HepG2 (cell line): ENCODE results near the gene PPP1R13L. TPM values are rescaled to one million over a fixed set of nuclear protein-coding genes. Genes with fewer than 3 reads are reported as not detected.

ENCODE experiments used
- DRAP1 ChIP-seq: IDR thresholded peaks from 2 replicates; pipeline ENCODE4 v1.6.1; 2016; ENCODE audit warnings: missing genetic modification reagents, missing compliant biosample characterization
- ELF1 ChIP-seq: sonication (generic); formaldehyde crosslinking; IDR thresholded peaks from 2 replicates; pipeline ENCODE4 v1.4.0; 2020; ENCODE audit warnings: missing genetic modification reagents
- JUN ChIP-seq: sonication (generic); formaldehyde crosslinking; IDR thresholded peaks from 2 replicates; pipeline ENCODE4 v1.4.0; 2020; ENCODE audit warnings: mild to moderate bottlenecking, missing genetic modification reagents
- KDM5A ChIP-seq: fragments of 200-600 bp; sonication (generic); IDR thresholded peaks from 2 replicates; pipeline ENCODE4 v1.7.0; 2018; ENCODE audit warnings: antibody characterized with exemption, mild to moderate bottlenecking, low read length, borderline replicate concordance
- MLLT10 ChIP-seq: sonication (generic); formaldehyde crosslinking; IDR thresholded peaks from 2 replicates; pipeline ENCODE4 v1.4.0; 2020; ENCODE audit warnings: missing genetic modification reagents
- MYNN ChIP-seq: sonication (generic); formaldehyde crosslinking; IDR thresholded peaks from 2 replicates; pipeline ENCODE4 v1.4.0; 2020; ENCODE audit warnings: mild to moderate bottlenecking, low read depth, missing genetic modification reagents
- NCOA1 ChIP-seq: sonication (generic); formaldehyde crosslinking; IDR thresholded peaks from 2 replicates; pipeline ENCODE4 v1.9.0; 2021; ENCODE audit warnings: missing genetic modification reagents
- NFIC ChIP-seq: IDR thresholded peaks from 2 replicates; pipeline ENCODE4 v1.6.1; 2012; ENCODE audit warnings: mild to moderate bottlenecking, low read length, inconsistent platforms
- NR2C2 ChIP-seq: sonication (generic); formaldehyde crosslinking; IDR thresholded peaks from 2 replicates; pipeline ENCODE4 v1.4.0; 2020; ENCODE audit warnings: missing genetic modification reagents, mild to moderate bottlenecking, moderate library complexity, borderline replicate concordance
- ONECUT2 ChIP-seq: sonication (generic); formaldehyde crosslinking; IDR thresholded peaks from 2 replicates; pipeline ENCODE4 v1.4.0; 2020; ENCODE audit warnings: missing genetic modification reagents
- PHF8 ChIP-seq: sonication (generic); formaldehyde crosslinking; IDR thresholded peaks from 2 replicates; pipeline ENCODE4 v1.5.0; 2020; ENCODE audit warnings: missing genetic modification reagents
- SNAPC5 ChIP-seq: sonication (generic); formaldehyde crosslinking; IDR thresholded peaks from 2 replicates; pipeline ENCODE4 v1.8.1; 2023; ENCODE audit warnings: mild to moderate bottlenecking, missing genetic modification reagents, borderline replicate concordance
- ZBTB25 ChIP-seq: IDR thresholded peaks from 2 replicates; pipeline ENCODE4 v1.6.1; 2018; ENCODE audit warnings: missing genetic modification reagents
- ZBTB39 ChIP-seq: sonication (generic); formaldehyde crosslinking; IDR thresholded peaks from 2 replicates; pipeline ENCODE4 v1.5.0; 2020; ENCODE audit warnings: missing genetic modification reagents
- ZNF101 ChIP-seq: sonication (generic); formaldehyde crosslinking; IDR thresholded peaks from 2 replicates; pipeline ENCODE4 v1.4.0; 2020; ENCODE audit warnings: mild to moderate bottlenecking, low read depth, missing genetic modification reagents, borderline replicate concordance
- ZNF205 ChIP-seq: IDR thresholded peaks from 2 replicates; pipeline ENCODE4 v1.6.1; 2018; ENCODE audit warnings: missing biosample characterization, missing genetic modification reagents
- ZNF317 ChIP-seq: sonication (generic); formaldehyde crosslinking; IDR thresholded peaks from 2 replicates; pipeline ENCODE4 v1.5.0; 2020; ENCODE audit warnings: mild to moderate bottlenecking, missing genetic modification reagents
- ZNF335 ChIP-seq: sonication (generic); formaldehyde crosslinking; IDR thresholded peaks from 2 replicates; pipeline ENCODE4 v1.4.0; 2020; ENCODE audit warnings: missing genetic modification reagents
- ZNF451 ChIP-seq: sonication (generic); formaldehyde crosslinking; IDR thresholded peaks from 2 replicates; pipeline ENCODE4 v1.5.0; 2020; ENCODE audit warnings: mild to moderate bottlenecking, missing genetic modification reagents
- ZNF501 ChIP-seq: sonication (generic); formaldehyde crosslinking; IDR thresholded peaks from 2 replicates; pipeline ENCODE4 v1.5.1; 2020; ENCODE audit warnings: mild to moderate bottlenecking, moderate library complexity, missing genetic modification reagents
- ZNF557 ChIP-seq: sonication (generic); formaldehyde crosslinking; IDR thresholded peaks from 2 replicates; pipeline ENCODE4 v1.4.0; 2020; ENCODE audit warnings: missing genetic modification reagents
- ZNF670 ChIP-seq: sonication (generic); formaldehyde crosslinking; IDR thresholded peaks from 2 replicates; pipeline ENCODE4 v1.8.0; 2022; ENCODE audit warnings: mild to moderate bottlenecking, missing genetic modification reagents, borderline replicate concordance
- ZNF703 ChIP-seq: sonication (generic); formaldehyde crosslinking; IDR thresholded peaks from 2 replicates; pipeline ENCODE4 v1.5.1; 2020; ENCODE audit warnings: missing genetic modification reagents, mild to moderate bottlenecking, moderate library complexity, borderline replicate concordance
- ZNF800 ChIP-seq: sonication (generic); formaldehyde crosslinking; IDR thresholded peaks from 2 replicates; pipeline ENCODE4 v1.4.0; 2020; ENCODE audit warnings: missing genetic modification reagents
- ZSCAN30 ChIP-seq: sonication (generic); formaldehyde crosslinking; IDR thresholded peaks from 2 replicates; pipeline ENCODE4 v1.5.0; 2020; ENCODE audit warnings: mild to moderate bottlenecking, missing genetic modification reagents
- polyA plus RNA-seq, 8 experiments: library from polyadenylated mRNA; depleted of rRNA in 3 of 8; stranded (reverse) in 7 of 8; unstranded in 1 of 8; fragments of >200 nt; fragmentation: Illumina TruSeq in 4 of 8; extraction: Trizol in 4 of 8; gene quantifications; 2 replicates each; pipeline versions ENCODE4 v1.2.1 to v1.2.3, GENCODE V29; 2011 to 2016; ENCODE audit warnings: low read depth in 4 of 8, missing spikeins in 1 of 8, mixed read lengths in 1 of 8; ENCODE audit not compliant: insufficient read depth in 1 of 8
- total RNA-seq, 5 experiments: library from RNA; depleted of rRNA; stranded (reverse); fragments of >200 nt; fragmentation: Illumina TruSeq; extraction: Trizol; gene quantifications; 2 replicates each; pipeline ENCODE4 v1.2.3, GENCODE V29; 2016; ENCODE audit warnings: low read depth in 1 of 5

The PPP1R13L gene
- total and polyA plus RNA-seq, 2 of the 13 experiments (the other 11 are each of a cell fraction or from before 2014, with no cell fraction given) = 1.3 to 6.6 TPM

- TF ChIP-seq ZNF800 (CRISPR knock-in tag) = no peak
- 0 out of 2 replicates have a peak, but pooled peaks have one; percentile 9 for TF ChIP-seq NCOA1 (CRISPR knock-in tag)
- peak; percentile 89 for TF ChIP-seq ZBTB25 (CRISPR knock-in tag)
- no peak for TF ChIP-seq ZNF451 (CRISPR knock-in tag)
- 0 out of 2 replicates have a peak, but pooled peaks have one; percentile 54 for TF ChIP-seq SNAPC5 (CRISPR knock-in tag)
- peak; percentile 86; the same call in 1 of the 2 replicates for TF ChIP-seq ZNF101 (CRISPR knock-in tag)
- peak; percentile 76; the same call in 1 of the 2 replicates for TF ChIP-seq KDM5A
- peak; percentile 94 for TF ChIP-seq ELF1 (CRISPR knock-in tag)
- no peak for TF ChIP-seq ZSCAN30 (CRISPR knock-in tag)
- peak; percentile 88 for TF ChIP-seq NR2C2 (CRISPR knock-in tag)
- no peak for TF ChIP-seq ZNF557 (CRISPR knock-in tag)
- peak; percentile 92 for TF ChIP-seq DRAP1 (CRISPR knock-in tag)
- TF ChIP-seq ZNF205 (CRISPR knock-in tag) = peak; percentile 75; the same call in 1 of the 2 replicates
- TF ChIP-seq ZNF317 (CRISPR knock-in tag) = peak; percentile 82
- TF ChIP-seq ONECUT2 (CRISPR knock-in tag) = no peak
- TF ChIP-seq PHF8 (CRISPR knock-in tag) = peak; percentile 87
- 0 out of 2 replicates have a peak, but pooled peaks have one; percentile 58 for TF ChIP-seq MYNN (CRISPR knock-in tag)
- no peak for TF ChIP-seq MLLT10 (CRISPR knock-in tag)
- TF ChIP-seq ZBTB39 (CRISPR knock-in tag) = no peak
- peak; percentile 91 for TF ChIP-seq ZNF501 (CRISPR knock-in tag)
- TF ChIP-seq ZNF670 = peak; percentile 33; the same call in 1 of the 2 replicates
- 0 out of 2 replicates have a peak, but pooled peaks have one; percentile 31 for TF ChIP-seq ZNF703 (CRISPR knock-in tag)
- TF ChIP-seq ZNF335 = peak; percentile 91
- TF ChIP-seq JUN (CRISPR knock-in tag) = peak; percentile 69; the same call in 1 of the 2 replicates
- no peak for TF ChIP-seq NFIC
These were observed 18.8 kb upstream of the PPP1R13L start, which contains the start of gene ERCC1 (continued) for GRCh38 chr19:45423589-45424190.
